HG03520 (cell line): ENCODE measurements around the gene SF3B3.

Experiments used
- ATAC-seq: cut with Tn5 transposase; IDR thresholded peaks from one replicate; pipeline ENCODE4 v1.9.1; 2021; ENCODE audit warnings: mild to moderate bottlenecking, moderate library complexity; ENCODE audit not compliant: unreplicated experiment

The SF3B3 gene

DNA sequence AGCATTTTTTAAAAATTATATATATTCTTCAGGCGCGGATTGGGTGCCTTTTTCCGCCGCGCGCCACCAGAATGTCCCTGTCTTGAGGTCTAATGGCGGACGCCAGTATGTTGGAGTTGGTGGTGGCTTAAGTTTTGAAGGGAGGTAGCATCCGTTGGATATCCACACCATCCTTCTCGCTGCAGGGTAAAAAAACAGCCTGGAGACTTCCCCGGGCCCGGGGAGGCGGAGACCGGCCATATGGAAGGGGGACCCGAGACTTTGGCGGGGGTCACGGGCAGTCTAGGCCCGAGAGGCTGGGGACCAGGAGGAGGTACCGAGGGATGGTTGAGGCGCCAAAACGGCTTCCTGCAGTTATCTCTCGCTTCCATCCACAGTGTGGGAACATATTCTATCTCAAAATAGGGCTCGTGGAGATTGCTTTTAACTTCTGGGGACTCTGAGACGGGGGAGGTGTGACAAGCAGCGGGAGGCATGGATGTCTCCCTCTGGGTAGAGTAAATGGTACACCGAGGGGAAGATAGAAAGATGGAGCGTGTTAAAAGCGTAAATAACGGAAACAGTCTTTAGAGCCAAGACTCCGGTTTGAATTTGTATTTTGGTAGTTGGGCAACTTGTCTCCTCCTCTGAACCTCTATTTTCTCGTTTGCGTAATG, at the start of gene SF3B3:
TSS of gene SF3B3 (plus strand) at position 74 of the 656 bp plus-strand sequence. CDS start 2,841 bp downstream, outside the sequence.
- ATAC-seq: no peak

DNA sequence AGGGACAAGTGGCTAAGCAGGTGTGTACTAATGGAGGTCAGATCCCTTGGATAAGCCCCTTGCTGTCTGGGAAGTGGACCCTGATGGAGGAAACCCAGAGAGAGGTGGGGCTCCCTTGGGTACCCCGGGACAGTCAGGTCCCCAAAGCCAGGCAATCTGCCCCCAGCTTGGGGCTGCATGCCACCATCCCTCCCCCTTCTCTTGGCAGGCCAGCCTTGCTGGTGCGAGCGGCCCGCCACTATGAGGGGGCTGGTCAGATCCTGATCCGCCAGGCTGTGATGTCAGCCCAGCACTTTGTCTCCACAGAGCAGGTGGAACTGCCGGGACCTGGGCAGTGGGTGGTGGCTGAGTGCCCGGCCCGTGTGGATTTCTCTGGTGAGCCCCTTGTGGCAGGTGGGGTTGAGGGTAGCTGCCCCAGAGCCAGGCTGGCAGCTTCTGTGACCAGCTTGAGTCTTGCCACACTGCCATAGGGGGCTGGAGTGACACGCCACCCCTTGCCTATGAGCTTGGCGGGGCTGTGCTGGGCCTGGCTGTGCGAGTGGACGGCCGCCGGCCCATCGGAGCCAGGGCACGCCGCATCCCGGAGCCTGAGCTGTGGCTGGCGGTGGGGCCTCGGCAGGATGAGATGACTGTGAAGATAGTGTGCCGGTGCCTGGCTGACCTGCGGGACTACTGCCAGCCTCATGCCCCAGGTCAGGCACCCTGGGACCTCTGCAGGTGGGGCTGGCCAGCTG, 49.1 kb upstream of the SF3B3 start:
- ATAC-seq: no peak

DNA sequence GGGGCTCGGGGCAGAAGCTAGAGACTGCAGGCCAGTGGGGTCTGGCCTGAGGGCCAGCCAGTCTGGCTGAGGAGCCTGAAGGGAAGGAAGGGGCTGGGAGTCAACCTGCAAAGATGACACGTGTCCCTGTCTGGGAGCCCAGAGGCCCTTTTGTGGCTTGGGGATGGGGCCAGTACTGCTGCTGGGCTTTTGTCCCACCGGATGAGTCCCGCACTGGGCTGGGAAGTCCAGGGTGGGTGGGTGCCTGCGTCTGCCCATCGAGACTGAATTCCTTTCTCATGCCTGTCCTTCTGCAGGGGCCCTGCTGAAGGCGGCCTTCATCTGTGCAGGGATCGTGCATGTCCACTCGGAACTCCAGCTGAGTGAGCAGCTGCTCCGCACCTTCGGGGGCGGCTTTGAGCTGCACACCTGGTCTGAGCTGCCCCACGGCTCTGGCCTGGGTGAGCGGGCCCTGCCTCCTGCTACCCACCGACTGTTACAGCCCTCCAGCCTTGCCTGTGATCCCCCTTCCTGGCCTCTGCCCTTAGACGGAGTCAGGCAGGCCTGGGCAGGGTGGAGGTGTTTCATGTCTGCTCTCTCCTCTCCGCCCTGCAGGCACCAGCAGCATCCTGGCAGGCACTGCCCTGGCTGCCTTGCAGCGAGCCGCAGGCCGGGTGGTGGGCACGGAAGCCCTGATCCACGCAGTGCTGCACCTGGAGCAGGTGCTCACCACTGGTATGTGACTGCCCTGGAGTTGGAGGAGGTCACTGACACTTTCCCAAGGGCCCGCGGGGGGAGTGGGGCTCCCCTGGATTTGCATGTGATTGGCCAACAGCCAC, 48.4 kb upstream of the SF3B3 start:
- no peak for ATAC-seq

DNA sequence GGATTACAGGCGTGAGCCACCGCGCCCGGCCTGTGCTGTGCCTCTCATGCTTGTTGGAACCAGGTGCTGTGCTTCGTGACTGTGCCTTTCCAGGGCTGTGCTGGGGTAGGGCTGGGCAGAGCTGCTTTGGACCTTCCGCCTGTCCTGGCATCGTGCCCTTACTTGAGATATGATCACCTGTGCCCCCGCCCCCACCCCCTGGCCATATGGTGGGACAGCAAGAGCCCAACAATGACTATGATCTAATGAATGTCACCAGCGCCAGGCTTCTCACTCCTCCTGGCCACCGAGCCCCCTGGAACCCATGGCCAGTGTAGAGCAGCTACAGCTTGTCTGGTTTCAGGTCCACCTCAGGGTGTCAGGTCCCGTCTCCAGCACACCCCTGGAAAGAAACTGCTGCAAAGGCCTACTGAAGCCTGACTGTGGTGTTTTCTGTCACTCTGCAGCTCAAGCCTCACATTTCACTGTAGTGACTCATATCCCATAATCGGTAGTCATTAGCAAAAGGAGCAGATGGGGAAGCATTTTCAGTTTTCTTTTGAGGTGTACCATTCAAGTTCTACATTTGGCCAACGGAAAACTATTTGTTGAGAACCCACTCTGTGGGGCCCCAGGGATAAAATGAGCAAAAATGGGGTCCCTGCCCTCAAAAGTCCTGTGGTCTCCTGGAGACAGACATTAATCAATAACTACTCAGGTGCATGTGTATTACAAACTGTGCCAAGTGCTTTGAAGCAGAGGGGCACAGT, 47.2 kb upstream of the SF3B3 start:
- ATAC-seq: peak; percentile 88

DNA sequence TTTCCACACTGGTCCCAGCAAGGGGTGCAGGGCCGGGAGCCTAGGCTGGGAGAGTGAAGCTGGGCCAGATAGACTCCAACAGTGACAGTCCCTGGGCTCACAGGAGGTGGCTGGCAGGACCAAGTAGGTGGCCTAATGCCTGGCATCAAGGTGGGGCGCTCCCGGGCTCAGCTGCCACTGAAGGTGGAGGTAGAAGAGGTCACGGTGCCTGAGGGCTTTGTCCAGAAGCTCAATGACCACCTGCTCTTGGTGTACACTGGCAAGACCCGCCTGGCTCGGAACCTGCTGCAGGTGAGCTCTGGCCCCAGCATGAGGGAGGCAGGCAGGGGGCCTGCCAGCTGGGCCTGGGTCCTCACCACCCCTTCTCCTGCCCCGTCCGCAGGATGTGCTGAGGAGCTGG, 45.4 kb upstream of the SF3B3 start:
- ATAC-seq: no peak

DNA sequence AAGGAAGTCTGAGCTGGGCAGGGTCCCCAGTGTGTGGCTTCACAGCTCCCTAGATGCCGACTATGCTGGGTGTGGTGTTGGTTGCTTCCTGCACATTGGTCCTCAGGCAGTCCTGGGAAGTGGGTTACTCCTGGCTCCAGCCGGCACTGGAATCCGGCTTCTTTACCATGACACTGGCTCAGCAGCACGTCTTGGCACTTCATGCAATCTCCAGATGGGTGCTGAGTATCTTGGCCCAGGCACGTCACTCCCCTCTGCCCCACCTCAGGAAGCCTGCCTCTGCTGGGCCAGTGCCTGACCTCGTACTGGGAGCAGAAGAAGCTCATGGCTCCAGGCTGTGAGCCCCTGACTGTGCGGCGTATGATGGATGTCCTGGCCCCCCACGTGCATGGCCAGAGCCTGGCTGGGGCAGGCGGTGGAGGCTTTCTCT, 44.7 kb upstream of the SF3B3 start:
- ATAC-seq: no peak

DNA sequence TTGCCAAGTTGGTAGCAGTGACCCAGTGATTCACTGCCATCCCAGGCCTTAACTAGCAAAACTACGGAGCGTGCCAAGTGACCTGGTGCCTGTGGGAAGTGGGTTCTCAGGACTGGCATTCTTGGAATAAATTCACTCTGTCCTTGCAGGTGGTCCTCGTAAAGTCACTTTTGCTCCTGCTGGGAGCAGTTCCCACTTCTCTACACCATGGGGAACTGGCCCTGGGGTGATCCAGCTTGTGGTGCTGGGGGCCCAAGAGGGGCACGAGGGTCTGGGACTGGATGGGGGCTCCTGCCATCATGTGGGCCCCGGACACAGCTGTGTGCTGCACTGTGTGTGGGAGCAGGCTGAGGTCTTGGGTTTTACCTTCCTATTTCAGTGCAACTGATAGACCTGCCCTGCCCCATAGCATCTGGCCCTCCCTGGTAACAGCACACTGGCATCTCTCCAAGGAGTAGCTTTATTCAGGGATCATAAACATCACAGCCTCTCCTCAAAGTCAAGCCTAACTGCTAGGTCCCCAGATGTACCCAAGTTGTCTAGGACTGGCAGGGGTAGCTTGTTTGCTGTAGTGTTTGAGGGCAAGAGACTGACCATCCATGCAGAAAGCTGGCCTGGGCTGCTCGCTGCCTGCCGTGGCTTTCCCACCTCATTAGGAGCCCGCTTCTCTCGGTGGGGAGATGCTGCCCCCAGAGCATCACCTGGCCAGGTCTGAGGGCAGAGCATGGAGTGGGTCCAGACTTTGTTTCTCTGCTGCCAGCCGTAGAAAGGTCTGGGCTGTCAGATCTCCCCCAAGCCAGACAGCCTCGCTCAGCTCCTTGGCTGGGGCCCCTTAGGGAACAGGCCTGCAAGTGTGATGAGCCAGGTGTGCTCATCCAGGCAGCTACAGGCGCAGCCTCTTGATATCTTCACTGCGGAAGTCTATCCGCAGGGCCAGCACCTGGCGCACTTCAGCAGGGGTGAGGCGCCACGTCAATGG, 43.2 kb upstream of the SF3B3 start:
- no peak for ATAC-seq

DNA sequence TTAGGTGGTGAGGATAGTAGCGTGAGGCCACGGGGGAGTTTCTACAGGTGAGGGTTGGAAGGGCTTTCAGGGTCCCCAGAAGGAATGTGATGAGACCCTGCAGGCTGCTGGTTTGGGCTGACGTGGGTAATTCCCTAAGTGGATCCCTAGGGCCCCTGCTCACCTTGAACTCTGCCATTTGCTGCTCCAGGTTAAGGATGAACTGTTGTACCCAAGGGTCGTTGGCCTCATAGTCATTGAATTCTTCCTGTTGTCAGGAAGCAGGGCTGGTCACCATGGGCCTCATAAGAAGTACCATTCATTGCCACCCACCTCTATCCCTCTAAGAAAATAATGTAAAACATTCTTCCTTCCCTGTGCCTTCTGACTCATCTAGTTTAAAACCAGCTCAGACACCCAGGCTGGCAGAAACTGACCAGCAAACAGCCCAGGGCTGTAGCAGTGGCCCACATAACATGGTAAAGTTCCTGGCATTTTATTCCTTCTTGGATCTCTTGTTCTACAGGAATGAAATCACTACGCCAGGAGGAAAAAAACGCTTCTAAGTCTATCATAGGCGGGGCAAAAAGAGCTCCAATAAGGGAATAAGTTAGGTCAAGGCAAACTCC, 41.6 kb upstream of the SF3B3 start:
- ATAC-seq: no peak

DNA sequence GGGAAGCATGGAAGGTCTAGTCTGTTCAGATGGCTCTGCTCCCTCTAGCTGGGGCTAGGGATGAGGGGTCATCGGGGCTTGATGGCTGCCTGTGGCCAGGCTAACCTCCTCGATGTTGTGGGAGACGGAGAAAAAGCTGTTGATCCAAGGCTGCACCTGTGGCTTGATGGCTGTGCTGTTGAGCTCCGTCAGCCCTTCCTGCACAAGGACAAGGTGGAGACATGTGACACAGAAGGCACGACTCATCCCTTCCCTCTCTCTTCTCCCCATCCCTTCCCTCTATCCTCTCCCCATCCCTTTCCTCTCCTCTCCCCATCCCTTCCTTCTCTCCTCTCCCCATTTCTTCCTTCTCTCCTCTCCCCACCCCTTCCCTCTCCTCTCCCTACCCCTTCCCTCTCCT, 41.0 kb upstream of the SF3B3 start:
- ATAC-seq: no peak

DNA sequence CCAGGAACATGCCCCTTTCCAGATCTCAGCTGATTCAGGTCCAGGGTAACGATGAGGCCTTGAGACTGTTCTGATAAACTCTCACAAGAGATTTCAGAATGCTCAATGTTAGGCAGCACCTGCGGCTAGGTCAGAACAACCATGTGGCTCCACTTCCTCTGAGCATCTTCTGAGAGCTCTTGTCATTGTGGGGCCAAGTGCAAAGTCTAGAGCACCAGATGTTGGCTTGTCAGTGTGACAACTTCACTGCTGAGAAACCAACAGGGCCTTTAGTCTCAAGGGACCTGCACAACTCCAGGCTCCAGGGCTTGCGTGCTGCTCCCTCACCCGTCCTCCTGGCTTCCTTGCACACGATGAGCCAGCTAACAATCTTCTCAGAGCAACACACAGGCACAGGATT, 40.2 kb upstream of the SF3B3 start:
- no peak for ATAC-seq

DNA sequence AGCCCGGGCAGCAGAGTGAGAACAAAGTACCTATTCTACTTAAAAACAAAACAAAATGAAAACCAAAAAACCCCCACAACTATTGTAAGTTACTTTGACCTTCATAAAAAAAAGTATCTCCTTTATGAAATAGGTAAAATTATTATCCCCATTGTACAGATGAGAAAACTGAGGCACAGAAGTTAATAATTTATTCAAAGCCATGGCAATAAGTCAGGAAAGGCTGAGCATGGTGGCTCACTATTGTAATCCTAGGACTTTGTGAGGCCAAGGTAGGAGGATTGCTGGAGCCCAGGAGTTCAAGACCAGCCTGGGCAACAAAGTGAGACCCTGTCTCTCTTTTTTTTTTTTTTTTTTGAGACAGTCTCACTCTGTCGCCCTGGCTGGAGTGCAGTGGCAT, 38.7 kb upstream of the SF3B3 start:
- no peak for ATAC-seq

DNA sequence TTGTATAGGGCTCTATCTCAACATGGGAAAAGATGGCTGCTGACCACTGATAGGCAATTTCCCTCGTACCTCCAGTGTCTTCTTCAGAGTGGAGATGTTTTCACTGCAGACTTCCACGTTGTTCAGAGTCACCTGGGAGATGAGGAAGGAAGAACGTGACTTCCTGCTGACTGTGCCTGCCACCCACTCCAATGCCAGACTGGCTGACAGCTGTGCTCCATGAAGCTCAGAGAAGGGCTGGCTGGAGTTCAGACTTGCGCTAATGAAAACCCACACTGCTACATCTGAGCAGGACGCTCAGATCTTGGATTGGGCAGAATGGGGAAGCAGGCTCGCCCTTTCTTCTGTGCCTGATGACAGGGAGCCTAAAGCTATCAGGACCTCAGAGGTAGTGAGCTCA, 33.4 kb upstream of the SF3B3 start:
- no peak for ATAC-seq

DNA sequence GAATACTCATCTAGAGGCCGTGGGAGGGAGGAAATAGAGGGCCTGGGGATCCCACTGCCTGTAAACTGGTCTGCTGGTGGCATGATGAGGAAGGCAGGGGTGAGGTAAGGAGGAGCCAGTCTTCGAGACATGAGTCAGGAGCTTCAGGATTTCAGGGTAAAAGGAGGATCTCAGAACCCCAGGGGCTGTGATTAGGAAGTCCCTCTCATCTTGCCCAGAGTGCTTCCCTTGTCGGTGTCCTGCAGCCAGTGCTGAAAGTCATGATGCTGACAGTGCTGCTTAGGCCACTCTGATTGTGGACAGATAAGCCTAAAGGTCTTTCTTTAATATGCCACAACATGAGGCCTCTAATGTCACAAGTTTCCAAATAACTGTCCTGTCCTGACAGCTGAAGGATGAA, 29.8 kb upstream of the SF3B3 start:
- ATAC-seq: no peak

DNA sequence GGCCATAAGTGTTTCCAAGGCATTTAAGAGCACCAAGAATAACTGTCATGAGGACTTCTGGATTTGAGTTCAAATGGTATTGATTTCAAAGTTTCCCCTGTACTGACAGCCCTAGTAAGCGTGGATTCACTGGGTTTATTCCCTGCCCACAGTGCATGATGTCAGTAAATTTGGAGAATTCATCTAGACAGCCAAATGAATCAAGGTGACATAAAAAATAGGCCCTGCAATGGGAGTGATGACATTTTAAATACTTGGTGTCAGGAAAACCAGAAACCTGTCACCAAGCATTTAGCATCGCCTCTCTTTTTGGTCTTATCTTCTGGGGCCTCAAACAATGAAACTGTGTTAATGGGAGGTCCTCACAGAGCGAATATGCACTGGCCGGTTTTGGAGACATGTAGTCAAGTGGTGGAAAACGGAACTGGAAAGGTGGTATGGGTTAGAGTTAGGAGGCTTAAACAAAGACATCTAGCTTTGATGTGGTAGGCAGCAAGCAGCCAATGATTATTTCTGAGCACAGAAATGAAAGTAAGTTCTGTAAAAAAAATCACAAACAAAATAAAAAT, 29.3 kb upstream of the SF3B3 start:
- no peak for ATAC-seq

DNA sequence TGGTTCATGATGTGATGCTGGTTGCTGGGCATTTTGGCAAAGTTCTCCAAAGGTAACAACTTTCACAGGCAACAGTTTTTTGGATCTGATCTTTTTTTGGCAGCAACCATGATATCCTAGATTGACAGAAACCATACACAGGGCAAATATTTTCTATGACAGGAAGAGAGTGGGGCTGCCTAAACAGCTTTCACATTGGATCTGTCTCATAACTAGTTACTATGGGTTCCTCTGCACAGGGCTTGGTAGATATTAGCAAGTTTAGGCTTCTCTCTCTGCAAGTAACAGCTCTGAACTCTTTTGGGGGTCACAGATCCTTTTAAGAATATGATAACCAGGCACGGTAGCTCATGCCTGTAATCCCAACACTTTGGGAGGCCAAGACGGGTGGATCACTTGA, 28.8 kb upstream of the SF3B3 start:
- ATAC-seq: no peak

DNA sequence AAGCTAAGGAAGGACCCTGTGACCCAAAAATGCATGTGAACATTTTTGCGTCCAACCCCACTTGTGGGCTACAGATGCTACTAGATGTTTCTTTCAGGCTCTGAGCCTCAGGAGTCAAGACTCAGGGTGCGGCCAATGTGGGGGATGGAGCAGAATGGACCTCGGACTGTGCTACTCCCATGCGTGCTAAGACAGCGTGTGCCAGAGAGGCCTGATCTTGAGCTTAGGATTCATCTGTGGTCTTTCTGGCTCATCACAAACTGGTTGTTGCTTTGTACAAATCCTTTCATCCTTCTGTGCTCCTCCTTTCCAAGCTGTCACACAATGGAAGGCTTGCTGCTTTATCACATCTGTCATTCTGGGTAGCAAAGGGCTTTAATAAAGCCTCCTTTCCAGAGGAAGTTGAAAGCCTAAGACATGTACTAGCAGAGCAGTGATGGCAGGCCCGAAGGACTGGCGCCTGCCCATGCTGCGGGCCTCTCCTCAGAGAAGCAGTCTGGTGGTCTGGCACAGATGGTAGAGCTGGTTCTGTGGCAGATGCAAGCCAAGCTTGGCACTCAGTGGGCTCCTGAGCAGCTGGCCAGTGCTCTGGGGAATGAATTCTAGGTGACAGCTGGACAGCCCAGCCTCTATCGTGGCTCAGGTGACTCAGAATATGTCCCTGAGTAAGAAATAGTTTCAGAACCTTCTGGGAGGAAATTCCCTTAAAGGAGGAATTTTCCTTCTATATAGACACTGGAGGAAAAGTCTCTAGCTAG, 28.0 kb upstream of the SF3B3 start:
- no peak for ATAC-seq

DNA sequence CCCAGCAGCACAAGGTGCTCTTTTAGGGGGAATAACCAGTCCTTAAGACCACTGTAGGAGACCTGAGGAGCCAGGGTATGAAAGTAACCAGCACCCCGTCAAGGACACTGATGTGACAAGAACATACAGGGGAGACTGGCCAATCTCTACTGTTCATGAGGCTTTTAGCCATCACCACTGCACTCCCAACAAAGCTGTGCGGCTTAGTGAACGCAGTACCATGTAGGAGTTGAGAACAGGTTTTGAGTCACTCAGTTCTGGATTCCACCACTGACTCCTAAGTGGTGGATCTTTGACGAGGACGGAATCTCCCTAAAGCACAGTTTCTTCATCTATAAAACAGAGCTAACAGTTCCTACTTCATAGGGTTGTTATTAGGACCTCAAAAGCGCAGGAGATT, 27.1 kb upstream of the SF3B3 start:
- ATAC-seq: no peak

DNA sequence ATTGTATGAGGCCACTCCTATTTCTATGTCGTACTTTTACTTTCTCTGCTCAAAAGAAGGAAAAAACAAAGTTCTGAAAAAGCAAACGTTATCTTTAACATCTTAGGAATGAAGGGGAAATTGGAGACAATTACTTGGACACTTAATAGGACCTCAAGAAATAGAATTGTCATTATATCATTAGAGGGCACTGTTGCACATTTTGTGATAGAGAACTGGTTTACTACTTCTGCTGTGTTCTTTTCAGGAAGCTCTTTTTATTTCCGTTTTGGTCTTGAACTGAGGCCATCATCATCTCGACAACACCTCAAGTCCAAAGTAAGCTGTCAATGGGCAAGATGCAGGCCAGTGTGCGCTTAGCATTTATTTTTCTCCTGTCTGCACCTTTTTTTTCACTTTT, 14.9 kb upstream of the SF3B3 start:
- no peak for ATAC-seq
